NCI-H526 (cell line): ENCODE data around the gene ATG10.
A peak's percentile ranks its signal among the peaks of the same experiment; 100 is the strongest.

Experiments
- DNase-seq, 2 experiments: peaks; one replicate each; lab custom pipeline; 2025; lab: John Stamatoyannopoulos, UW

The ATG10 gene

GRCh38 chr5:82277987-82278710 lies 306.3 kb downstream of the ATG10 start, which contains the start of gene RPS23:
RPS23 (minus strand) TSS chr5:82278354; CDS start chr5:82278323, 31 bp downstream.
- peak; percentile 70 to 87 for DNase-seq

- no peak for DNase-seq
Observed at GRCh38 chr5:82278711-82279370, 307.0 kb downstream of the ATG10 start.

GRCh38 chr5:82283893-82284292 lies 312.1 kb downstream of the ATG10 start:
- DNase-seq = no peak

GRCh38 chr5:82285206-82285605 lies 313.4 kb downstream of the ATG10 start:
- DNase-seq = no peak

GRCh38 chr5:82287625-82288024 lies 315.8 kb downstream of the ATG10 start:
- DNase-seq = no peak

- DNase-seq = no peak
Observed at GRCh38 chr5:82290005-82290404, 318.2 kb downstream of the ATG10 start.

- no peak for DNase-seq
Observed at GRCh38 chr5:82290908-82291307, 319.1 kb downstream of the ATG10 start.

GRCh38 chr5:82291420-82291819 lies 319.6 kb downstream of the ATG10 start:
- DNase-seq = no peak

- no peak for DNase-seq
Observed at GRCh38 chr5:82295144-82295543, 323.3 kb downstream of the ATG10 start.

- no peak for DNase-seq
Observed at GRCh38 chr5:82295959-82296531, 324.2 kb downstream of the ATG10 start.

GRCh38 chr5:82296929-82297328 lies 325.1 kb downstream of the ATG10 start:
- no peak for DNase-seq

- DNase-seq = no peak
Observed at GRCh38 chr5:82297711-82298110, 325.9 kb downstream of the ATG10 start.

GRCh38 chr5:82298668-82299067 lies 326.8 kb downstream of the ATG10 start:
- DNase-seq = no peak

GRCh38 chr5:82301190-82301589 lies 329.4 kb downstream of the ATG10 start:
- DNase-seq = no peak
